Upper lobe of left lung (tissue), 4 donors: ENCODE data around the gene MEIS1.

Source experiments
- CTCF ChIP-seq, 6 experiments: fragments of 450-650 bp in 4 of 6; fragments of 200-600 bp in 2 of 6; sonication (generic) in 2 of 6; IDR thresholded peaks; one replicate each; pipeline ENCODE4 v1.5.1; 2016 to 2019; ENCODE audit warnings: antibody characterized with exemption in 6 of 6
- EP300 ChIP-seq, 4 donors: sonication (generic); formaldehyde crosslinking; IDR thresholded peaks; one replicate each; pipeline ENCODE4 v1.5.1; 2017; ENCODE audit warnings: antibody characterized with exemption in 4 of 4, control low read depth in 2 of 4
- POLR2A ChIP-seq, 4 donors: fragments of 450-650 bp; IDR thresholded peaks; one replicate each; pipeline ENCODE4 v1.5.1; 2016 to 2017; ENCODE audit warnings: antibody characterized with exemption in 4 of 4, mild to moderate bottlenecking in 2 of 4
- POLR2AphosphoS5 ChIP-seq, 2 donors: sonication (generic); formaldehyde crosslinking; IDR thresholded peaks; one replicate each; pipeline ENCODE4 v1.5.1; 2017; ENCODE audit warnings: antibody characterized with exemption in 2 of 2

- no peak for TF ChIP-seq POLR2AphosphoS5 (IDR thresholded peaks at IDR 0.05)
- TF ChIP-seq POLR2A (IDR thresholded peaks at IDR 0.05): no peak
- TF ChIP-seq CTCF (IDR thresholded peaks at IDR 0.05): no peak
- TF ChIP-seq EP300 (IDR thresholded peaks at IDR 0.05): no peak
Observed at GRCh38 chr2:66528974-66529724, 94.2 kb downstream of the MEIS1 start.
